HG03159 (cell line): ENCODE measurements around the gene PNMA8C.
"Not testable (repeated sequence)": the region's sequence is repeated elsewhere in the genome, so short reads cannot be mapped to it uniquely, and the experiment has no call there.

Source experiments
- ATAC-seq: cut with Tn5 transposase; IDR thresholded peaks from one replicate; pipeline ENCODE4 v1.9.1; 2021; ENCODE audit warnings: mild to moderate bottlenecking, moderate library complexity; ENCODE audit not compliant: unreplicated experiment

PNMA8C gene

GRCh38 chr19:46411925-46412649 lies 16.6 kb downstream of the PNMA8C start:
- no peak for ATAC-seq

- ATAC-seq: no peak
Measured at GRCh38 chr19:46411088-46411924, 17.4 kb downstream of the PNMA8C start.

- no peak for ATAC-seq
Measured at GRCh38 chr19:46410205-46411087, 18.3 kb downstream of the PNMA8C start.

GRCh38 chr19:46409191-46409590 lies 19.5 kb downstream of the PNMA8C start:
- no peak for ATAC-seq

- ATAC-seq: no peak
Measured at GRCh38 chr19:46408664-46409039, 20.1 kb downstream of the PNMA8C start.

- no peak for ATAC-seq
Measured at GRCh38 chr19:46407856-46408663, 20.7 kb downstream of the PNMA8C start.

GRCh38 chr19:46406976-46407375 lies 21.8 kb downstream of the PNMA8C start:
- ATAC-seq: no peak

GRCh38 chr19:46404753-46405468 lies 23.8 kb downstream of the PNMA8C start:
- no peak for ATAC-seq

- ATAC-seq: no peak
Measured at GRCh38 chr19:46404055-46404752, 24.5 kb downstream of the PNMA8C start.

- no peak for ATAC-seq
Measured at GRCh38 chr19:46402725-46403124, 26.0 kb downstream of the PNMA8C start.

GRCh38 chr19:46397801-46398479 lies 30.8 kb downstream of the PNMA8C start:
- ATAC-seq: not testable (repeated sequence)

GRCh38 chr19:46394402-46394797 lies 34.3 kb downstream of the PNMA8C start:
- ATAC-seq: no peak

- no peak for ATAC-seq
Measured at GRCh38 chr19:46393456-46394401, 35.0 kb downstream of the PNMA8C start.

- no peak for ATAC-seq
Measured at GRCh38 chr19:46392837-46393236, 35.9 kb downstream of the PNMA8C start.

- no peak for ATAC-seq
Measured at GRCh38 chr19:46392252-46392801, 36.4 kb downstream of the PNMA8C start.

GRCh38 chr19:46391296-46392251 lies 37.2 kb downstream of the PNMA8C start:
- ATAC-seq: no peak
